Stimulated activated CD4-positive, alpha-beta T cell treated with anti-CD3 and anti-CD28 coated beads, Interleukin-4, amount 100 ng/mL, for 4 hours (primary cell): Measurements from ENCODE around the gene EIF2AK2.
"Not testable (repeated sequence)": the region's sequence is repeated elsewhere in the genome, so short reads cannot be mapped to it uniquely, and the experiment has no call there.

Experiments used
- DNase-seq, 2 experiments: peaks; one replicate each; pipeline ENCODE4 v3.0.0-alpha.2; 2020

The EIF2AK2 gene

GRCh38 chr2:37156857-37157714 lies at the start of gene EIF2AK2:
EIF2AK2 (minus strand) TSS chr2:37156980; CDS start chr2:37147806, 9,174 bp downstream.
- peak; percentile 55 to 83 for DNase-seq

DNA sequence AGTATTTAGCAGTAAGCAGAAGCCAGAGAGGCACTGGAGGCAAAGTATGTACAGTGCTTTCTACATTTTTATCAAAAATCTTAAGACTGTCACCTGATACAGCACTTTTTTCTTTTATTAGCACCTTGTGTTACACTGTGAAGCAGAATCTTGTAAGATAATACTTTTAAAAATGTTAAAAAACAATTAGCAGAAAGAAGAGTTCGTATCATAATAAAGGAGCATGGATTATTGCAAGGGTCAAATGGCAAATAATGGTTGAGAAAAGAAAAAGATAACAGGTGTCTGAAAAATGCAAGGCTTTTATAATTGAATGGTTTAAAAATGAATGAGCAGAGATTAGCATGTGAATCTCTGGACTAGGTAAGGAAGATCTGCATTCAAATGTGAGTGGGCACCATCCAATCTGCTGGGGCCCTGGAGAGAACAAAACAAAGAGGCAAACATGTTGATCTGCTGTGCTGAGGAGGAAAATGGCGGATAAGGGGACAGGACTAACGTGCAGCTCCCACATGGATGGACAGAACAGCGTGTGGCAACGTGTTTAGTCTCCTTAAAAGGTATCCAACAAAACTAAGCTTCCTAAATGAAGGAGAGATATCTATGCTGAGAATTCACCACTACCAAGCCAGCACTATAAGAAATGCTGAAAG lies 49.0 kb upstream of the EIF2AK2 start:
- DNase-seq, result no peak

- DNase-seq, result not testable (repeated sequence)
Observed at GRCh38 chr2:37205071-37205661, 48.4 kb upstream of the EIF2AK2 start.

DNA sequence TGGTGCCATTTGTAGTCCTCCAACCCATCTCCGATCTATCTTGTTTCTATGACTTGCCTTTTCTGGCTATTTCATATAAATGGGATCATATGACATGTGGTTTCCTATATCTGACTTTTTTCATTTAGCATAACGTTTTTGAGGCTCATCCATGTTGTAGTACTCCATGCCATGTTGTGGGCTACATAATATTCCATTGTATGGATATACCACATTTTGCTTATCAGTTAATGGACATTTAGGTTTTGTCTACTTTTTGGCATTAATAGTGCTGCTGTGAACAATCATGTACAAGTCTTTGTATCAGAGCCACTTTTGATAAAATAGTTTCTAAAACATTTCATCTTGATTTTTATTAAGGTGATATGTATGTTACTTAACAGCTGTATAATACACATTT lies 46.9 kb upstream of the EIF2AK2 start:
- DNase-seq, result no peak

DNA sequence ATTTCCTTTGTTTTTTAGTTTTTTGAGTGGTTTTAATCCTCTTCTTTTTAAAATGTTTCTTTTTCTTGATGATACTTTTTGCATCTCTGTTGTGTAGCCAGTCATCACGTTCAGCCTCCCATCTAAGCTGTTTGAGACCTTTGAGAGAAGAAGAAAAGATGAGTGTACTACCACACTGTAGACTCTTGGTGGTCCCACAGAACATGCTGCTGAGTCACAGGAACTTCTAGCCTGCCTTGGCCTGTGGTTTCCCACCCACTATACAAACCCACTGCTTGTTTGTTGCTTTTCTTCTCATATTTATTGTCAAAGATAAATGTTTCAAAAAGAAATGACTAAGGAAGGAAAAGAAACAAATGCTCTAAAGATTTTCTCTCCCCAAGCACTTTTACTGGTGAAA lies 45.0 kb upstream of the EIF2AK2 start:
- DNase-seq, result peak in 1 of 2 experiments; percentile 48

DNA sequence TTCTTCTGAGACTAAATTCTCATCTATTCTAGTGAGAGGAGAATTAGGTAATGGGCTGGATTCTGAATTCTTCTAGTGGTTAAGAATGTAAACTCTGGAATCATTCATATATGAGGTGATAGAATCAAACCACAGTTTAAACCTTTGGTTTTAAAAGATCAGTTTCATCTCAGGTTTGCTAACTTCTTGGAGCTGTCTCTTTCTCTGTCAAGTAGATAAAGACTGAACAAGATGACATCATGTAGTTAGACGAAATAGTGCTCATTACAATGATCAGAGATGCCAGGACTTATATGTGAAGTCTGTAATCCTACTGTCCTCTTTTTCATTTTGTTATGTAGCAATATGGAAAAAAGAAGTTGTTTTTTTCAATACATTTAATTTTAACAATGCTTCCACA lies 44.4 kb upstream of the EIF2AK2 start:
- no peak for DNase-seq

DNA sequence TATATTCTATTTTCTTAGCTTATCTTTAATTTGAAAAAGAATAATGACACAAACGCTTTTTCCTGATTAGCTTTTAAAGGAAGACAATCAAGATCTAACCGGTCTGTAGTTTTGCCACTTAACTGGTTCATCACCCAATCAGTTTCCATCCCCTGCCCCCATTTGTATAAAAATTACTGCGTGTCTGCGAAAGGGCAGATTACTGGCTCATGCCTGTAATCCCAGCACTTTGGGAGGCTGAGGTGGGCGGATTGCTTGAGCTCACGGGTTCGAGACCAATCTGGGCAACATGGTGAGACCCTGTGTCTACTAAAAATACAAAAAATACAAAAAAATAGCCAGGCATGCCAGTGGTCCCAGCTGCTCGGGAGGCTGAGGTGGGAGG lies 41.9 kb upstream of the EIF2AK2 start:
- no peak for DNase-seq

GRCh38 chr2:37196320-37197195 lies 39.8 kb upstream of the EIF2AK2 start, which contains the start of gene CEBPZOS:
CEBPZOS (plus strand) TSS chr2:37196496; CDS start chr2:37199705, 3,209 bp downstream.
- DNase-seq, result peak; percentile 86 to 88

DNA sequence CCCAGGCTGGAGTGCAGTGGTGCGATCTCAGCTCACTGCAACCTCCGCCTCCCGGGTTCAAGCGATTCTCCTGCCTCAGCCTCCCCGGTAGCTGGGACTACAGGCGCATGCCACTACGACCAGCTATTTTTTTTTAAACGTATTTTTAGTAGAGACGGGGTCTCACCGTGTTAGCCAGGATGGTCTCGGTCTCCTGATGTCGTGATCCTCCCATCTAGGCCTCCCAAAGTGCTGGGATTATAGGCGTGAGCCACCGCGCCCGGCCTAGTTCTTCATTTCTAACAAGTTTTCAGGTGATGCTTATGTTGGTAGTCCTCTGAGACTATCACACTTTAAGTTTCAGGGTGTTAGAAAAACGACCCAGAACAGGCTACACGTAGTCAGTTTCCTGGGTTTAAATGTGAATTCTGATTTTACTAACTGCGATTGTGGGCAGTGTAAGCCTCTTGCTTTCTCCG lies 39.1 kb upstream of the EIF2AK2 start:
- DNase-seq, result not testable (repeated sequence)

- DNase-seq, result no peak
Observed at GRCh38 chr2:37192551-37192950, 35.8 kb upstream of the EIF2AK2 start.

DNA sequence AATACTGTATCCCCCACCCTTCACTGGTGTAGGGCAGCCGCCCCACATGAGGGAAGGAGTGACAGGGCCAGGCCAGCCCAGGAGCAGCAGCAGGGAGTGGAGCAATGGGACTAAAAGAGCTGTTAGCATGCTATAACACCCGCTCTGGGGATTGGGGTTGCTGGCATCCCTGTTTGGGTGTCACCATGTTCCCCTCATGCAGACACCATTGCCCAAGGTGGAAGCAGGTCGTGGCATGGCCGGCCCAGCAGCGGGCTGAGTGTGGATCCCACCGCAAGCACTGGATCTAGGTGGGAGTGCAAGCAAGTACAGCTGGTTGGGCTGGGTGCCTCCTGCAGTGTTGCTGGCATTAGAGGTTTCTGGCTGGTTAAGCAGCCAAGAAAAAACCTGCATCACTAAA lies 35.0 kb upstream of the EIF2AK2 start:
- DNase-seq, result no peak

DNA sequence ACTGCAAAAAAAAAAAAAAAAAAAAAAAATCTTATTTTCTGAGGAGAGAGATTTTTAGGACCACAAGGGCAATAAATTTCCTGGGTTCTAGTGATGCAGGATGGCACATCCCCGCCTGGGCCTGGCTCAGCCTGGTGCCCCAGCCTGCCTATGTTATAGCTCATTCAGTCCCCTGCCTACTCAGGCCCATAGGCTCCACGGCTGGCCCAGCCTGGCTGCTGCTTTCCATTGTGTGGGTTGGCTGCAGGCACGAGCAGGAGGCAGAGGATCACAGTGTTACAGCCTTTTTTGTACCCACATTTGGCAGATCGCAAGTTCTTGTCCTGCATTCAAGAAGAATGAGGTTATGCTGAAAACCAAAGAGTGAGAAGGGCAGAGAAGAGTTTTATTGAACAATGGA lies 34.5 kb upstream of the EIF2AK2 start:
- no peak for DNase-seq

- DNase-seq, result no peak
Observed at GRCh38 chr2:37190290-37190689, 33.5 kb upstream of the EIF2AK2 start.

DNA sequence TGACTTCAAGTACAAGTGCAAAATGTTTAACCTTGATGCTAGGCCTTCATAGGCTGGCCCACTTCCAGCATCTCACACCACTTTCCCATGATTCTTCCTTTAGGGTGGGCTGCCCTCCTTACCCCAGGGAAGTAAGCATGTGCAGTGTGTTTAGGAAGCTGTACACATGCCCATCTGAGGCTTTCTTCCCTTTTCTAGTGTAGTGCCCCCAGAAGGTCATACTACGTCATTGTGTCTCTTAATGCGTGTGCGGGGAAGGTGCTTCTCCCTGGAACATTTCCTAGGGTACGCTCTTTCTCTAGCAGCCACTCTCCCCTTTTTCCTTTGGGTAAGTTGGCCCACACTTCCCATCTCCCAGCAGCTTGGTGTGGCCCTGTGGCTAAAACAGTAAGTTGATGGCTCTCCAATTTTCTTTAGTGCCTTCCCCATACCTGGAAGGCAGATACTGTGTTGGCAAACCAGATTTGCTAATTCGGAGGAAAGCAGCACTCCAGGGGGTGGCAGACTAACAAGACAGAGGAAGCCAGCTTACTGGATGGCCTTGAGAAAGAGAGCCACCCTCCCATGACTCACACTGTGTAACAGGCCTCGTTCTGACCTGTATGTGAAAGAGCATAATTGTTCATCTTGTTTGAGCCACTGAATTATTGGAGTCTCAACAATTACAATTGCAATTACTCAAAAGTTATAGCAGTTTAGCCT lies 32.8 kb upstream of the EIF2AK2 start:
- DNase-seq, result no peak

DNA sequence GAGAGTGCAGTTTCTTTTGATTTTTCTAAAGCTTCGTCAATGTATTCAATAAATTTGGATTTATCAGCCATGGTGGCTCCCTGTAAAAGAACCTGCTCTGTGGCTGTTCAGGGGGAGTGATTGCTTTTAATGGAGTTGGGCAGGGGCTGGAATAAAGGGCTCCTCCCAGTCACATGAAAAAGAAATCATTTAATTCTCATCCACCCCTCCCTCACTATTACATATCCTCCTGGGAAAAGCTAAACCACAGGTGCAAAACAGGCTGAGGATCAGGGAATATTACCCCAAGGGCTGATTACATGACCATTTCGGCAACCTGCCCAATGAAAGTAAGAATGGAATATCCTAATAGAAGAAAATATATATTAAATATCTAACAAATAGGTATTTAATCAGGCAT lies 31.8 kb upstream of the EIF2AK2 start, which contains the start of gene SULT6B1:
Gene SULT6B1 (minus strand): TSS at position 101 of the 400 bp plus-strand sequence. CDS start 30 bp downstream, at position 71.
- no peak for DNase-seq

DNA sequence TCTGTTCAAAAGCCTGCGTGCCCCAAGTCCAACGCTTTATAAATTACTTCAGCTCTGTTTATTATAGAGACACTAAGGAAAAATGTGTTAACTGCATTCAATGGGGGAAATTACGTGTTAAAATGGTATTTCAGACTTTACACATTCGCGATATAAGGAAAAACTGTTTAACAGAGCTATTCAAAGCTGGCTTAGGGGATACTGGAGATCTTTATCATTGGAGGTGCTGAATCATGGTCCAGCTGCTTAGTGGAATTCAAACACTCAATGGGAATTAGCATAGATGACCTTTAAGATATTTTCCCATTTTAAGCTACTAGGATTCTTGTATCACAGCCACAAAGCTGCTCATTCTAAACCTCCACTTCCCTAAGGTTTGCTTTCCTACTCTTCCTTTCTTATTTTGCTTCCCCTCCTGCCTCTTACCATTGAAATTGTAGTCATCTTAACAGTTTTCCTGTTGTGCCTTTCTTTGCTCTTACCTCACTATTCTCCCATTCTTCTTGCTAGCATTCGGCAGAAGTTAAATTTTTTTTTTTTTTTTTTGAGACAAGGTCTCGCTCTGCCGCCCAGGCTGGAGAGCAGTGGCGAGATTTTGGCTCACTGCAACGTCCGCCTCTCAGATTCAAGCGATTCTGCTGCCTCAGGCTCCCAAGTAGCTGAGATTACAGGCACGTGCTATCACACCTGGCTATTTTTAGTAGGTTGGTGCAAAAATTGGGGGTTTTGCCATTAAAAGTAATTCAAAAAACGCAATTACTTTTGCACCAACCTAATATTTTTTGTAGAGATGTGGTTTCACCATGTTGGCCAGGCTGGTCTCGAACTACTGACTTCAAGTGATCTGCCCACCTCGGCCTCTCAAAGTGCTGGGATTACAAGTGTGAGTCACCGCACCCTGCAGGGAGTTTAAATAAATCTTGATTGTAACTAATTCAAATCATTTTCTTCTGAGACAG lies 25.2 kb upstream of the EIF2AK2 start:
- no peak for DNase-seq

GRCh38 chr2:37180640-37181039 lies 23.9 kb upstream of the EIF2AK2 start:
- DNase-seq, result no peak

DNA sequence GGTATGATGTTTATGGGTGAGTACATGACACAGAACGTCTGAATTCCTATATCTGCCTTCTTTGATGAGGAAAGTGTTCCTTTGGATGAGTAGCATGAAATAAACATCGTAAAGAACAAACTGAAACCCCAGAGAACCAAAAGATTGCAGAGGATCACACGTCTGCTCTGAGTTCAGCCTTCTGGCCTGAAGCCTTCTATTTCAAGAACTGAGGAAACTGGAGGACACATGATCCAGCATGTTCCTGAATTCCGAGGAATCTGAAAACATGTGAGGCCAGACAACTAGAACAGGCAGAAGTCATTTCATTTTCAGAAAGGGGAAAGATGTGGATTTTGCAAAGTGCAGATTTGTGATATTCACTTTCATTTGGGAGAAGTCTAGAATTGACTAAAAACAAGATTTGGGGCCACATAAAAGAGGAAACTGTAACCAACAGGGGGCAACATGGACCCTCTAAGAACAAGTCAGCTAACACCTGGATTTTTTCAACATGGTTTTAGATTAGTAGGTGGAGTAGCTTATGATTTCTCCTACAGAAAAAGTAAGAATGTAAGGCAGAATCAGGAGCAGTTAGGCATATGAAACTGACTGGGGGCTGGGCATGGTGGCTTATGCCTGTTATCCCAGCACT lies 23.3 kb upstream of the EIF2AK2 start:
- DNase-seq, result no peak

GRCh38 chr2:37173741-37174140 lies 17.0 kb upstream of the EIF2AK2 start:
- DNase-seq, result no peak

- DNase-seq, result no peak
Observed at GRCh38 chr2:37171624-37171950, 14.8 kb upstream of the EIF2AK2 start.
